GM12891 (cell line): ENCODE measurements around the gene PLA2G1B.

Experiments
- PAX5 ChIP-seq: IDR thresholded peaks from 2 replicates; pipeline ENCODE4 v1.6.1; 2011; ENCODE audit warnings: low read length, moderate library complexity, mild to moderate bottlenecking; ENCODE audit not compliant: insufficient read depth, severe bottlenecking
- POLR2A ChIP-seq: IDR thresholded peaks from 2 replicates; pipeline ENCODE4 v1.6.1; 2011; ENCODE audit warnings: low read depth, low read length, control low read depth
- POLR2AphosphoS5 ChIP-seq: IDR thresholded peaks from 2 replicates; pipeline ENCODE4 v1.6.1; 2011; ENCODE audit warnings: low read depth, low read length, control low read depth
- POU2F2 ChIP-seq: IDR thresholded peaks from 2 replicates; pipeline ENCODE4 v1.6.1; 2011; ENCODE audit warnings: low read depth, mild to moderate bottlenecking, control low read depth, low read length, moderate library complexity
- SPI1 ChIP-seq: IDR thresholded peaks from 2 replicates; pipeline ENCODE4 v1.6.1; 2011; ENCODE audit warnings: low read depth, low read length, control low read depth
- TAF1 ChIP-seq: IDR thresholded peaks from 2 replicates; pipeline ENCODE4 v1.6.1; 2011; ENCODE audit warnings: low read depth, low read length, control low read depth

DNA sequence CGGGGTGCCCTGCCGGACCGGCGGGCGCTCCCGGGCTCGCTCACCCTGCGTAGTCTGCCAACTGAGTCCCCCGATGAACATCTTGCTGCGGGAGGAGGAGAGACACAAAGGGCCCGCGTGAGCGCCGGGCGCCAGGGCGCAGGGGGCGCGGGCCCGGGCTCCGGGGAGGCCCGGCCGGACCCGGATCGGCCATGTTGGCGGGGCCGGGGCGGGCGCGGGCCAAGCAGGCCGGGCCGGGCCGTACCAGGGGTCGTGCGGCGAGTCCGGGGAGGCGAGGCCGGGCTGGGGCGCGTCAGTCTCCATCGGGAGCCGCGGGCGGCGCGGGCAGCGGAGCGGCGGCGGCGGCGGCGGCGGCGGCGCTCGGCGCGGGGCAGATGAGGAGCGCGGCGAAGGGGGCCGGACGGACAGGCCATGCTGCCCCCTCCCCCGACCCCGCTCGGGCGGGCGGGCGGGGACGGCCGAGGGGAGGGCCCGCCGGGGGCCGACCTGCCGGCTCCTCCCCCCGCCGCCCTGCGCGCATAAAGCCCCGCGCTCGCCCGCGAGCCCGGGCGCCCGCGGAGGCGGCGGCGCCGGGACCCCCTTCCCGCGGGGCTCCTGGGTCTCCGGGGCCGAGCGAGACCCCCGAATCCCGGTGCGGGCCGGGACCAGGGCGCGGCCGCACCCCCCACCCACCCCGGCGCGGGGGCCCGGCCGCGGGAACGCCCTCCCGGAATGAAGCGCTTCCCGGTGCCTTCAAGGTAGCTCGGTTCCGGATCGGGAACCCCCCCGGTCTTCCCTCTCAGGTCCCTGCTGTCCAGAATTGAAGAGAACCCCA is 41.4 kb upstream of the PLA2G1B start, which contains the start of gene MSI1:
- TF ChIP-seq POLR2A (no peak), POLR2AphosphoS5 (no peak), SPI1 (no peak), TAF1 (no peak), POU2F2 (no peak), PAX5 (no peak)
